ENCODE data around the gene WDR19.

The WDR19 gene

GRCh38 chr4:39278476-39278875, 96.1 kb downstream of the WDR19 start:
- TF ChIP-seq, protein P1, sequence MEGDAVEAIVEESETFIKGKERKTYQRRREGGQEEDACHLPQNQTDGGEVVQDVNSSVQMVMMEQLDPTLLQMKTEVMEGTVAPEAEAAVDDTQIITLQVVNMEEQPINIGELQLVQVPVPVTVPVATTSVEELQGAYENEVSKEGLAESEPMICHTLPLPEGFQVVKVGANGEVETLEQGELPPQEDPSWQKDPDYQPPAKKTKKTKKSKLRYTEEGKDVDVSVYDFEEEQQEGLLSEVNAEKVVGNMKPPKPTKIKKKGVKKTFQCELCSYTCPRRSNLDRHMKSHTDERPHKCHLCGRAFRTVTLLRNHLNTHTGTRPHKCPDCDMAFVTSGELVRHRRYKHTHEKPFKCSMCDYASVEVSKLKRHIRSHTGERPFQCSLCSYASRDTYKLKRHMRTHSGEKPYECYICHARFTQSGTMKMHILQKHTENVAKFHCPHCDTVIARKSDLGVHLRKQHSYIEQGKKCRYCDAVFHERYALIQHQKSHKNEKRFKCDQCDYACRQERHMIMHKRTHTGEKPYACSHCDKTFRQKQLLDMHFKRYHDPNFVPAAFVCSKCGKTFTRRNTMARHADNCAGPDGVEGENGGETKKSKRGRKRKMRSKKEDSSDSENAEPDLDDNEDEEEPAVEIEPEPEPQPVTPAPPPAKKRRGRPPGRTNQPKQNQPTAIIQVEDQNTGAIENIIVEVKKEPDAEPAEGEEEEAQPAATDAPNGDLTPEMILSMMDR (conservative IDR thresholded peaks at IDR 0.05; ENCODE audit: low read length): no peak
- no peak overlapping the region for H3K4me3 ChIP-seq (ENCODE audit: low read length)
- no peak for DNase-seq (ENCODE audit: low read depth)

DNA sequence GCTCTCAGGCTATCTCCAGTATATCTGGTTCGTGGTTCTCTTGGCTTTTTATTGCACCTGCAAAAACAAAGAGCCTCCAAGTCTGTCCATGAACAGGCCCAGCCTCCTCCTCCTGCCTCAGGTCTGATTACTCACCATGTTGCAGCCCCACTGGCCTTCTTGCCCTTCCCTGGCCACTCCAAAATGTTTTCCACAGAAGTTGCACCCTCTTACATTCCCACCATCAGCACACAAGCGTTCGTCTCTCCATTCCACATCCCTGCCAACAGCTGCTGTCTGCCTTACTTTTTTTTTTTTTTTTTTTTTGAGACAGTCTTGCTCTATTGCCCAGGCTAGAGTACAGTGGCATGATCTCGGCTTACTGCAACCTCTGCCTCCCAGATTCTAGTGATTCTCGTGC, 97.1 kb downstream of the WDR19 start:
- H3K4me3 ChIP-seq (ENCODE audit: low read length): no peak overlapping the region
- TF ChIP-seq, protein P1 (conservative IDR thresholded peaks at IDR 0.05; ENCODE audit: low read length): no peak
- no peak for DNase-seq (ENCODE audit: low read depth)

GRCh38 chr4:39280770-39281169, 98.4 kb downstream of the WDR19 start:
- DNase-seq (ENCODE audit: low read depth): no peak
- TF ChIP-seq, protein P1 (conservative IDR thresholded peaks at IDR 0.05; ENCODE audit: low read length): no peak
- H3K4me3 ChIP-seq (ENCODE audit: low read length): no peak overlapping the region

DNA sequence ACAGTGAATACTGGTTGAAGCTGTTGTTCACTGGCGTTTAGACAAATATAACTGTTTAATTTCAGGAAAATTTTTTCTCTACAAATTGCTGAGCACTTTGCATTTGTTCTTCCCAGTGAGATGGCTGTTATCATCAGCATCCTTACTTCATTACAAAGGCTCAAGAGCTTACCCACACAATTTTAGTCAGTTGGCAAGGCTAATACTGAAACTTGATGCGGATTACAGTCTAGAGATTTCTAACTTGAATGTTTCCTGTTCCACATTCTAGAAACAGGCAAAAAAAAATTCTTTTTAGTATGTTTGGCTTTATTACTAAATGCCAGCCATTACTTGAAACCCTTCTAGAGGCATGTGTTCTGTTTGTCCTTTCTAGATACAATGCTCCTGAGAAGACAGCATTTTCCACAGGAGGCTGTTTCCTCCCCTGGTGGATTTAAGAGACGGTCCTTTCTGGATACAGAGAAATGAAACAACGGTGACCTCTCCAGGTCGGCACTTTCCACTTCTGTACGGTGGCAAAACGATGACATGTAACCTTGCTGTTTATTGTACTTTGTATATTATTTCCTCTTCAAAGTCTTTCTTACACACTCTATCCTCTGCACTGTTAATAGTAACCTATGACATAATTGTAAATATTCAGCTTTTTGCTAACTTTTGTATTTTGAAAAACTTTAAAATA, 102.9 kb downstream of the WDR19 start:
- DNase-seq (ENCODE audit: low read depth): no peak
- TF ChIP-seq, protein P1 (conservative IDR thresholded peaks at IDR 0.05; ENCODE audit: low read length): no peak
- no peak overlapping the region for H3K4me3 ChIP-seq (ENCODE audit: low read length)

DNA sequence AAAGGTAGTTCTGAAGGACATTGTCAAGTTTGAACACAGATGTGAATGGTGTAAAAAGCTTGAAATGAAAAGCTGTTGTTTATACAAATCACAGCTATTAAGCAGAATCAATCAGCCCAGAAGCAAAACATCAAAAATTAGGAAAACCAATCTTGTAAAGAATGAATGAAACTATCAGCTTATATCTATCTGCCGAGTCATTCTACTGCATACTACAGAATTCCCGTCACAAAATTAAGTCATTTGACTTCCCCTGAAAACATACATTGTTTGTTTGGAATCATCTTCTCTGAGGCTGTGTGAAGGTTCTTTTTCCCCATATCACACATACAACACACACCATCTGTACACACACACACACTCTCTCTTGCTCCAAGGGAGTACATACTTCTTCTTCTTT, 103.5 kb downstream of the WDR19 start:
- TF ChIP-seq, protein P1 (conservative IDR thresholded peaks at IDR 0.05; ENCODE audit: low read length): no peak
- no peak overlapping the region for H3K4me3 ChIP-seq (ENCODE audit: low read length)
- DNase-seq (ENCODE audit: low read depth): no peak

DNA sequence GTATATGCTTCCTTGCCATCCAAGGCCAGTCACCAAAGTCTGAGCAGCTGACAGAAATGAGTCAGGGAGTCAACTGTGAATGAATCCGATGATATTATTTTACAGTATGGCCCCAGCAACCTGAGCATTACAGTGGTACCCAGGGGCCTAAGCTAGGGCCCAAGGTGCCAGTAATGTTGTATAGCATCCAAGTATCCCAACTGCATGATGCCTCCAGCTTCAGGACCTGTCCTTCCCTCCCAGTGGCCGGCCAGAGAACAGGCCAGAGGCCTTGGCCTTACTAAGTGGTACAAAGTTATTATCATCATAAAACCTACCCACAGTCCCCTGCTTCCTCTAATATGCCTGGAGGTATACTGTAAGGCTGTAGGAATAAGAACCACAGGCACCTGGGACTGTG, 103.9 kb downstream of the WDR19 start:
- TF ChIP-seq, protein P1 (conservative IDR thresholded peaks at IDR 0.05; ENCODE audit: low read length): no peak
- no peak overlapping the region for H3K4me3 ChIP-seq (ENCODE audit: low read length)
- no peak for DNase-seq (ENCODE audit: low read depth)

DNA sequence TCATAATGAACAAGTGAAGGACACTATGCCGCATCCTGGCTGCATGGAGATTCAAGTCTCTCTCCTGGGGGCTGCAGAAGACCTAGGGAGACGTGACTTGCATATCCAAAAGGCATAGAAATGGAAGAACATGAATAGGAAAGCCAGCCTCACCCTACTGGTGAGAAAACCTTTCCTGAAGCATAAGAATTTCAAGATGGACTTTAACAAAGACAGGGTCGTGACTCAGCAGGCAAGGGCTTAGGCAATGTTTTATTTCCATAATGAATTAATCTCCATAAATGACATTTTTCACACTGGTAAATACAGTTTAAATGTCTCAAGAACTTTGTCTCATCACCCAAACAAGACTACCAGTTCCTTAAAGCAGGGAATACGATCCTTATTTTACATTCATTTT, 104.9 kb downstream of the WDR19 start:
- TF ChIP-seq, protein P1 (conservative IDR thresholded peaks at IDR 0.05; ENCODE audit: low read length): no peak
- no peak overlapping the region for H3K4me3 ChIP-seq (ENCODE audit: low read length)
- DNase-seq (ENCODE audit: low read depth): no peak
